NCI-H82 treated with DMSO at 0.1 percent for 48 hours (cell line): ENCODE results near the gene PLD5.
"Not testable (repeated sequence)": the region's sequence is repeated elsewhere in the genome, so short reads cannot be mapped to it uniquely, and the experiment has no call there.

Experiments
- DNase-seq: peaks from one replicate; lab custom pipeline; 2025; ENCODE audit not compliant: unreplicated experiment; lab: John Stamatoyannopoulos, UW

PLD5 gene

DNA sequence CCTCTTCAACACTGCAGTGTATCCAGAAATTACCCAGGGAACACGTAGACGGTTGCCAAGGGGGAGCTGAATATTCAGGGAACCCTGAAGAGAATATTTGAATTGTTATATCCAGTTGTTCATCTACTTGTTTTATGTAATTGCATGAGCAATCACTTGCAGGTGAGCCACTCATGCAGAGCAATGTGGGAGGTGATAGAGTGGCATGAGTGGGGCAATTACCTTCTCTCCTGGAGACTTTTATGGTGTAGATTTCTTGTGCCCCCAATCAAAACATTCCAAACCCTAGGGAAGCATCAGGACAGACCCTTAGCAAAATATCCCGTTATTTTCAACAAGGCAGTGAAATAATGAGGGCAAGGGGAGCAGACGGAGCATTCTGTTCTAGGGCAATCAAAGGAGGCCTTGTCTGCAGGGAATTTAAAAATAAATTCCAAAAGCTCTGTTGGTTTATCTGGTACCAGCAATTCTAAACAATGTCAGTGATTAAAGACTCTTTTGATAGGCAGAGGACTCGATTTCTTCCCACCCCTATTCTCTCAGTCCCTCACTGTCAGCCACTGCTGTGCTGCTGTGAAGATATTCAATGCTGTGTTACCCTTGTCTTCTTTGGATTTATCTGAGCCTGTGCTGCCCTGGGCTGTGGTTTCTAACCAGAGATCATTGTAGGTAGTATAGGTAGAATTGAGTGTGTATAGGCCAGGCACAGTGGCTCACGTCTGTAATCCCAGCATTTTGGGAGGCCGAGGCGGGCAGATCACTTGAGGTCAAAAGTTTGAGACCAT, 345.4 kb downstream of the PLD5 start:
- DNase-seq: no peak

DNA sequence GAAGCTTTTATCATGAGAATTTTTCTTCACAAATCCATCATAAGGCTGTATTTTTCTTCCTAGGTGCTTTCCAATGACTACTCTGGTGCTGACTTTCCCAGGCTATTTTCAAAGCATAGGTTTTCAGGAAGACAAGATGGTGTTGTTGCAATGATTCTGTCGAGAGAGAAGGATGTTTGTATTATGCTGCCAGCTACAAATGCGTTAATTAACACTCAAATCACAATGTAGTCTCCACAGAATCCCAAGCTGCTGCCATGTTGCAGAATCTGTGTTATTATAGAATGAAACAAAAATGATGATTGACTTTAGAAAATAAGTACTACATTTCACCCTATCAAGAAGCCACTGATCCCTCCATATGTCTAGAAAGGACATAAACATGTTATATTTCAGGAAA, 346.1 kb downstream of the PLD5 start:
- no peak for DNase-seq

DNA sequence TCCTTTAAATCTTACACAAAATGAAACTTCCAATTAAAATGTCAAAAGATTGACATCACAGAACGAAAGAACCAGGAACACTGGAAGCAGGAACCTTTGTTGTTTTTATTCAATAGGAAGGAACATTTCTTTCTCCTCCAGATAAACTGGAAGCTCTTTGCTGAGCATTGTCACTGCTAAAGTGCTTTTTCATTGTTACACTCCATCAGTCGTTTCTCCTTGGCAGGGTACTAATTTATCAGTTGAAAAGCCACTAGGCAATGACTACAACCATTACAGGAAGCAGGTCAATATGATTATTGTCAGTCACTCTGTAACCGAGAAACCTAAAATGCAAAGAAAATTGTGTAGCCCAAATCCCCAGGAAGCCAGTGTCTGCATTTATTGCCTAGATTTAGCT, 362.4 kb downstream of the PLD5 start:
- no peak for DNase-seq

DNA sequence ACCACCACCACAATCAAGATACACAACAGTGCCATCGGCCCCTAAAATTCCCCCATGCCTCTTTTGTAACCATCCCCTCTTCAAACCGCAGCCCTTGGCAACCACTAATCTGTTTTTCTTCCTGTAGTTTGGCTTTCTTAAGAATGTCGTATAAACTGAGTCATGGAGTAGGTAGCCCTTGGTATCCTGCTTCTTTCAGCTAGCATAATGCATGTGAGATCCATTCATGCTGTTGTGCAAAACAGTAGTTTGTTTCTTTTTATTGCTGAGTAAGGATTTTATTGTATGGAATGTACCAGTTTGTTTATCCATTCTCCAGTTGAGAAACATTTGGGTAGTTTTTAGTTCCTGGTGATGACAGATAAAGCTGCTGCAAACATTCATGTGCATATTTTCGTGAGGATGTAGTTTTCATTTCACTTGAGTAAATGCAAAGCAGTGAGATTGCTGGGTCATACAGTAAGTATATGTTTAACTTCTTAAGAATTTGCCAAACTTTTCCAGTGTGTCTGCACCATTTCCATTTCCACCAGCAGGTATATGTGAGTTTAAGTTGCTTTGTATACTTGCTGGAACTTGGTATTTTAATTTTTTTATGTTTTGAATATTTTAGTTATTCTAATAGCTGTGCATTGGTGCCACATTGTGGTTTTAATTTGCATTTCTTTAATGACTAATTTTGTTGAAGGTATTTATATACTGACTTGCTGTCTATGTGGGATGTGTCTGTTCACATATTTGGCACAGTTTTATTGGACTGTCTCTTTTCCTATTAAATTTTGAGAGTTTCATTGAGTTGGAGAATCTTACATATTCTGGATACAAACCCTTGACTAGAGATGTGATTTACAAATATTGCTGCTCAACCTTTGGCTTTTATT, 377.2 kb downstream of the PLD5 start:
- DNase-seq: no peak

DNA sequence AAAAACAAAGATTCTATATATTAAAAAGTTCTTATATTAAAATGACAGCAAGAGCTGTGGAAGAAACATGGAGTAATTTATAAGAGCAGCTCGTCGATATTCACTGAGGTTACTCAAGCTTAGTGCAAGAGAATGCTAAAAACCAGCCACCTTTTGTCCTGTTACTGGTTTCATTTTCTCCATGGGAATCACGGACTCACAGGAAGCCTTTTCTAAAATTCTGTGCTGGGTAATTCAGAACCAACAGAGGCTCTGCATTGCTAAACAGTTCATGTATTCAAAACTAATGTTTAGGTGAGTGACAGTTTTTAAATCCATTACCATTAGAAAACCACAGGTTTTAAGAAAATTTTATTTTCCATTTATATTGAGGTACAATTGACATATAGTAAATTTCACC, 377.8 kb downstream of the PLD5 start:
- DNase-seq: no peak

DNA sequence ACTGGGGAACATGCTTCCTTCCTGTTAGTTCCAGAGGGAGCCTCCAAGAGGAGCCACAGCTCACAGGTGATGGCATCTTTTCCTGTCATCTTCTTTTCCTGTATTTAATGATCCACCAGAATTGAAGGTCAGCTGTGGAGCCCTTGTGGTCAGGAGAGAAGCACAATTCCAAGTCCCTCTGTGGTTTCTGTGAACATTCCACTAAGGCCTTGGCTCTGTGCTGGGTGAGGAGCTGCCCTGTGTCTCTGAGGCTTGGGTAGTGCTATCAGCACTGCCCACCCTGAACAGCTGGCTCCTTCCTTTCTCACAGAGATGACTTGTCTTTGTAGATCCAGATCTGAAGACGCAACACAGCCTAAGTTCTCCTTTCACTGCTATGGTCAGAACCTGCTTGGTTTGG, 383.7 kb downstream of the PLD5 start:
- DNase-seq: no peak

DNA sequence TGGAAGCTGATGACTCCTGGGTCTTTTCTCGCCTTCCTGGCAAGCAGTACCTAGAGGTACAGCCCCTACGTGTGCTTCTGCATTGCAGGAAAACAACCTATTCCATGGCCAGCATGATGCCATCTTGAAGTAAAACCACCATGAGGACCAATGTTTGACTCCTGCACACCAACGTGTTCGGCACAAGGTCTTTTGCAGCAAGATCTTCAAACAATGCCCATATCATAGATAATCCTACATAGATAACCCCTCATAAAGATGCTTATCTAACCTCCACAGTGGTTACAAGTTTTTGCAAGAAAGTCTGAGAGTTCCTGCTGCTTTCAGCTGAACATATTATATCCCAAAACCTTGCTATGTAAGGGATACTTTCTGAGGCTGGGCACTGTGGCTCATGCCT, 384.5 kb downstream of the PLD5 start:
- no peak for DNase-seq

DNA sequence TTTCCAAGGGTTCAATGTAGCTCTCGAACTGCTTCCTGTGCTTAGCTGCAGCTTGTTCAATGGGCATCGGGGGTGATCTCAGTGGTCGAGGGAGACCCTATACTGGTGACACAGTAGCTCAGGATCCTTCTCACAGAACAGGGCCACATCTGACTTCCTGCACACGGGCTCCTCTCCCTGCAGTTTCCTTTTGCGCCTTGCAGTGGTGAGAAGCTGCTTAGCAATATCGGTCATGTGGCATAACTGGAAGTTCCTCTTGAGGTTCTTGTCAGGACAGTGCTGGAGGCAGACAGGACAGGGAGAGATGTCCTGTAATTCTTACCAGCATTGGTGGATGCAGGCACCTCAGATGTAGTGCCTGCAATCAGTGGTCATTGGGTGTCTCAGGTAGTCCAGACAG, 385.1 kb downstream of the PLD5 start:
- DNase-seq: no peak

DNA sequence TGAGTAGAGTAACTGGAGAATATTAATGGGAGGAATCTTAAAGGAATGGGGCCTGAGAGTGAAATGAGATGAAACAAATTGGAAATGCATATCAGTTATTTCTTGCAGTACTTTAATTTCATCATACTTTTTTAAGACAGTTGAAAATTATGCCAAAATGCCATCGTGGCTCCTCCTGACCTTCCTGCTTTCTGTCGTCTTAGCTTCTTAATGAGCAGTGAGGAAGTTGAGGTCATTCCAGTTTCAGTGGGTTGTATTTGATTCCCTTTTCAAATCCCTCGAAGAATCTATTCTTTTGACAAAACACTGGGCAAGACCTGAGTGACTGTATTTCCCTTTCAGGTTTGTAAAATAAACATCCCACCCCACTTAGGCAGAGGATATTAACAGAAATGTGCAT, 390.7 kb downstream of the PLD5 start:
- DNase-seq: no peak

DNA sequence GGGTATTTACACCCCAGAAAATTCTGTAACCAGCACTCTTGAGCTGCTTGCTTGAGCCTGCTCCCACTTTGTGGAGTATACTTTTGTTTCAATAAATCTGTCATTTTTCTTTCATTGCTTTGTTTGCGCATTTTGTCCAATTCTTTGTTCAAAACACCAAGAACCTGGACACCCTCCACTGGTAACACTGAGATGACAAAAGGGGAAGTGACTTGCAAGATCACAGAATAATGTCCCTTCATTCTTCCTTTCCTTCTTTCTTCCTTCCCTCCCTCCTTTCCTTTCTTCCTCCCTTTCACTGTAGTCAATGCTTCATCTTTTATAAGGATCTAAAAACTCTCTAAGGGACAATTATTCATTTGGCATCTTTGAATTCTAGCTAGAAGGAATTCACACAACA, 391.1 kb downstream of the PLD5 start:
- DNase-seq: no peak

DNA sequence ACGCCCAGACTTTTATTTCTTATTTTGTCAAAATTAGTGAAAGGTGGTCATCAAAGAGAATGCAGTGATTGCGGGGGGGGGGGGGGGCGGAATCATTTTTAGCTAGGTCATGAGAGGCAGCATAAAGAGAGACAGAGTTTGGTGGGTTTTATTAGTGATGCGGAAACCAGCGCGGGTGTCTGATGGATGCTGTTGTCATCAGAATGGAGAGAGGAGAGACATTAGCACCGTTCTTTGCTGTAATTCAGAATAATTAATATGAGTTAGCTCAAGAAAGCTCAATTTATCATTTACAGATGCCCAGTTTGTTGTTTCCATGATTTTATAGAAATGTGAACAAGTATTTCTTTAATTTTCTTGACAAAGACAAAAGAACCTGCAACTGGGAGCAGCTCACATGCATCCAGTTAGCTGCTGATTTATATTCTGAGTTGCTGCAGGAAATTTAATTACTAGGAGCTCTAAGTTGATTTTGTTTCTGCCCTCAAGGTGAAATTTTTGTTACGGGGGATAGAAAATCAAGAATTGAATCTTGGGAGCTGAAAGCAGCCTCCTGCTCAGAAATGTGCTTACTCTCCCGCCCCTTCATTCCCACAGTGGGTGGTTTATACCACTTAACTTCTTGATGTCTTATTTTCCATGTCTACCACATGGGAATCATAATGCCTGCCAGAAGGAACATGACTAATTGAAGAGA, 392.2 kb downstream of the PLD5 start:
- DNase-seq: no peak

DNA sequence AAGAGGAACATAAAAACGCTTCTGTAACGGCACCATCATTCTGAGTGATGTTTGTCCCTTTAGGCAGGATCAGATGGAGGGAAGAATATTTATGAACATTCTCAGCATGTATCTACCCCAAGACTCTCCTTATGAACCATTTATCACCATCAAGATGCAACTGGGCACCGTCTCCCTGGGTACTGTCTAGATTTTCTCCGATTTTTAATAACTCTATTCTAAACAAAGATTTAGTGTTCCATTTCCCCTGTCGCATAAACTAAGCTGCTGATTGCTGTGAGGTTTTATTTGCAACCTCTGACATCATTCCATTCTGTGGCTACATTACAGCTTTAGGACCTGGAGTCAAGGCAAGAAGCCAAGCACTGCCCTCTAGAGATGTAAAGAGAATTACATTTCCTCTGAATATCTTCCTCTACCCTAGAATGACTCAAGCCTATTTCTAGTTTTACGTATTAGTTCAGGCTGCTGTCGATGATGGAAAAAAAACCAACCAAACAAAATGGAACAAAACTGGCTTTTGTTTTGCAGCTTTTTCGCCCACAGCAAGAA, 395.5 kb downstream of the PLD5 start:
- peak; percentile 3 for DNase-seq

DNA sequence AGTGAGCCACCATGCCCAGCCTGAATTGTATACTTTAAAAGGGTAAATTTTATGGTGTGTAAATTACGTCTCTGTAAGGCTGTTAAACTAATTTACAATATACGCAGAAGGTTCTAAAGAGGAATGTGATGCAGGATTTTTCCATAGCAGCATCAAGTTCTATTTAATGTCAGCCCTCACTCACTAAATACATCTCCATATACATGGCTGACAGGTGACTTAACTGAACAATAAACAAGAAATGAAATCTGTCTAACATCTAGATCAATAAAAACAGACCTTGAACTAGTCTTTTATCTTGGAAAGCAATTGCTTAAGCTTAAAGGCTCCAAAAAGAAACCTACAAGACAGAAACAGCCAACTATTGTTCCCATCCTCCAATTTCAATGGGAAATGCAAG, 404.1 kb downstream of the PLD5 start:
- no peak for DNase-seq

DNA sequence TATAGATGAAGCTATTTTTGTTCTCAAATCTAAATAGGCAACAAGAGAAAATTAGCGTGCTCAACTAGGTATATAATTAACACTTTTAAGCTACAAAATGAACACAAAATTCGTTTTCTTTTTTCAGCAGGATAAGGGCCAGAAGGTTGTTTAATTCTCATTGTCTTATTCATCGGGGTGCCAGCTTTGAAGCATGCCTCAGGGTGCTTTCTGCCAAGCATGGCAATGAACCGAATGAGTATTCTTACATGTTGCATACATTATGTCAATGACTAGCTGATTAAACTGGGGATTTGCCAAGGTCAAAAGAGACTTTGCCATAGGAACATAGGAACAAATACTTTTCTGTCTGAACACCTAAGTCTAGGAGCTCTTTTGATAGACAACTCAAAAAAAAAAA, 423.6 kb downstream of the PLD5 start:
- DNase-seq: no peak

DNA sequence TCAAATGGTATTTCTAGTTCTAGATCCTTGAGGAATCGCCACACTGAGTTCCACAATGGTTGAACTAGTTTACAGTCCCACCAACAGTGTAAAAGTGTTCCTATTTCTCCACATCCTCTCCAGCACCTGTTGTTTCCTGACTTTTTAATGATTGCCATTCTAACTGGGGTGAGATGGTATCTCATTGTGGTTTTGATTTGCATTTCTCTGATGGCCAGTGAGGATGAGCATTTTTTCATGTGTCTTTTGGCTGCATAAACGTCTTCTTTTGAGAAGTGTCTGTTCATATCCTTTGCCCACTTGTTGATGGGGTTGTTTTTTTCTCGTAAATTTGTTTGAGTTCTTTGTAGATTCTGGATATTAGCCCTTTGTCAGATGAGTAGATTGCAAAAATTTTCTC, 427.2 kb downstream of the PLD5 start:
- not testable (repeated sequence) for DNase-seq

DNA sequence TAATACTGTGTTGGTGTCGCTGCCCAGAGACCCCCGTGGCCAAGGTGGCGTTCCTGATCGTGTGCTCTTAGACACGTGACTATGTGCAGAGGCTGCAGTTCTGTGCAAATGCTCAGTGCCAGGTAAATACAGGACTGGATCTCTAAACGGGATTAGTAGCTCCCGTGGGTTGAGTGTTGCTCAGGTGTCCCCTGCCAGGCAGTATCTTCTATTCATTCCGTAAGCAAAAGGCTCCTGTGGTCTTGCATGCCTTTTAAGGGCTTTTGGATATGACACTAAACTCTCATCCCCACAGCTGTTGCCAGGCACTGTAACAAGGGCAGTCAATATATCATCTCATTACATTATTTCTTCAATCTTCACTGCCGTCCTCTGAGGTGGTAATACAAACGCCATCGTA, 431.4 kb downstream of the PLD5 start:
- no peak for DNase-seq

DNA sequence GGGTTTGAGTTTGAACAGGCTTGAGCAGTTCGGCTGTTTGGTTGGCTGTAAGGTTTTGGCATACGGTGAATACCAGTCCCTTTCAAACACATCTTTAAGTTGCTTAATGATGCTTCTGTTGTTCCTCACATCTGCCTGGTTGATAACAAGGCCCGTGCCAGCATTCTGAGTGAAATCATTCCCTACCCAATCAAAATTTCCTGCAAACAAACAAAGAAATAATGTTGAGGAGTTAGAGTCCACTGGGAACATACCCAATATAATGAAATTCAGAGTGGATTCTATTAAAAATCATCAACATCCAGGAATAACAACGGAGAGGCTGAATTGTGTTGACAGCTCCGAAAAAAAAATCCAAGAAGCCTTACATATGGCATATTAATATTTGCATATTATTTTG, 434.6 kb downstream of the PLD5 start:
- DNase-seq: no peak

DNA sequence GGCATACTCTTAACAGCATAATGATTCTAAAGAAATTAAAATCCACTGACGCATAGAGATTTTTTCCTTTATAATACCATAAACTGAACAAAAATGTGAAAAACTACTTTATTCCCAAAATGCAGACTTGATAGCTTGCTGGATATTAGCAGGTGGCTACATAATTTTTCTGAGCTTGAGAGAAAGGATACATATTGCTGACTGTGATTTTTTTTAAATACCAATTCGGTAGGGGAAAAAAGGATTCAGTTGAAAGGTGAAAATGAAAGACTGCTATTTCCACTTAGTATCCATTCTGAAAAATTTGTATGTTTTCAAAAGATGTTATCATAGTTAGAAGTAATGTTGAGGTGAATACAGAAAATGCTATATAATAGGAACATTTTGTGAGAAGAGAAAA, 435.6 kb downstream of the PLD5 start:
- DNase-seq: no peak

DNA sequence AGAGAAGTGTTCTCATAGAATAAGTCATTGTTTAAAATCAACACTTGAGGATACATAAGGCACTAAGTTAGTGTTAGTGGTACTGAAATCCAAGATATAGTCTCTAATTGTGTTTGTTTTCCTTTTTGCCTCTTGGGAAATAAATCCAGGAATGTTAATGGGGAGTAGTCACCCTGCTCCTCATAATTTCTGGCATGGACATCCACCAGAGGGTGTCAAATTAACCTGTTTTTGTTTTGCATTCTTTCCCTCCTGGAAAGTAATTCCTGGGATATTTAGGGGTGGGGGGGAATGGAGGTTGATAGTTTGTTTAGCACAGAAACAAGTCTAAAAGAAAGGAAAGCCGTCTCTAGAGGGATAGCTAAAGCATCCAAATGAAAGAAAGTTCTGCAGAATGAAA, 437.8 kb downstream of the PLD5 start:
- no peak for DNase-seq

DNA sequence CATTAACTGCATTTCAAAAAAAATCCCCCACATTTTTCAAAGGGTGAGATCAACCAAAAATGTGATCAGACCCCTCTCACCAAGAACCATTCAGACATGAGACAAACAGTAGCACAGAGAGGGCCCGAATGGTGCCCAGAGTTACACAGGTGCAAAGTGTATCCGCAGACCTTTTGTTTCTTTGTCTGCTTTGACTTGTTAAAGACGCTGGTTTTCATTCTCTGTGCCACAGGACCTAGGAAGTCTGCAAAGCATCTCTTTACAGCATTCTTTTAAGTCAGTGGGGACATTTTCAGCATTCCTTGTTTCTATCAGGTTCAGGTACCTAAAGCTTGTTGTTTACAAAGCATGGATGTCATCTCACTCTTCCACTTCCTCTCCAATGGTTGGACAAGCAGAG, 438.4 kb downstream of the PLD5 start:
- no peak for DNase-seq

DNA sequence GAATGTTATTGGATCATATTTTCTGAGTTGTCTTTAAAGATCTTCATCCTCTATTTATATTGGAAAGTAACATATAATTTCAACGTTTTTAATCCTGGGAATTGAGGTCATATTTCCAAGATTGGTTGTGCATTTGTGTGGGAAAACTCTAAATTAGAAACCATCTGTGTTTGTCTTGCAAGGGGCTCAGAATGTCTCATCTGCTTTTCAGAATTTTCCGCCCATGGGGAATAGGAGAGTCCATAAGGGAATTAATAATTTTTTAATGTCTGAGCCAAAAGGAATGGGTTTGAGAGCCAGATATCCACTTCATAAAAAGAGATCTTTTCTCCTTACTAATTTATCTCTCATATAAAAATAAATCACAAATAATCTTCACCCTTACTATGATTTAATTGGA, 440.8 kb downstream of the PLD5 start:
- no peak for DNase-seq

DNA sequence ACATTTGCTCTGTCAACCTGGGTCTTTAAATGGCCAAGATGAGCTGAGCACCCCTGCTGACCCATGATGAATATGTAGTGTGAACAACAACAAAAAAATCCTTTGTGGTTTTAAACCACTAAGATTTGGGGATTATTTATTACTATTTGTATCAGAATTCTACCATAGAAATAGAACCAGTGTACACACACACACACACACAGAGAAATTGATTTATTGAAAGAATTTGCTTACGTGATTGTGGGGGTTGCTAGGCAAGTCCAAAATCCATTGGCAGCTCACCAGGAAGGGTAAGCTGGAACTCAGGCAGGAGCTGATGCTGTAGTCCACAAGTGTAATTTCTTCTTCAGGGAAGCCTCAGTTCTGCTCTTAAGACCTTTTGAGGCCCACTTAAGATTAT, 443.1 kb downstream of the PLD5 start:
- no peak for DNase-seq
